Astrocyte of the cerebellum (primary cell): Measurements from ENCODE around the gene COMP.

Experiments
- DNase-seq: peaks from one replicate; pipeline ENCODE4 v3.0.0-alpha.2; 2011; ENCODE audit warnings: low read depth
- H3K4me3 ChIP-seq: 2 replicates; pipeline ENCODE4 v1.5.1; 2011; ENCODE audit warnings: mild to moderate bottlenecking, low read depth, low read length, moderate library complexity
- in situ Hi-C: cut with HindIII; loops from 2 replicates; pipeline ENCODE4 v1.10.0; 2017; ENCODE audit warnings: low sequenced_read_pairs
- TF ChIP-seq, protein P1 (sequence below): IDR thresholded peaks from 2 replicates; pipeline ENCODE4 v1.5.1; 2012; ENCODE audit warnings: low read length, low read depth, moderate library complexity, mild to moderate bottlenecking; ENCODE audit errors: missing control alignments

Gene COMP

GRCh38 chr19:18789883-18790565 lies 1.1 kb downstream of the COMP start:
- H3K4me3 ChIP-seq: no peak overlapping the region
- TF ChIP-seq, protein P1, sequence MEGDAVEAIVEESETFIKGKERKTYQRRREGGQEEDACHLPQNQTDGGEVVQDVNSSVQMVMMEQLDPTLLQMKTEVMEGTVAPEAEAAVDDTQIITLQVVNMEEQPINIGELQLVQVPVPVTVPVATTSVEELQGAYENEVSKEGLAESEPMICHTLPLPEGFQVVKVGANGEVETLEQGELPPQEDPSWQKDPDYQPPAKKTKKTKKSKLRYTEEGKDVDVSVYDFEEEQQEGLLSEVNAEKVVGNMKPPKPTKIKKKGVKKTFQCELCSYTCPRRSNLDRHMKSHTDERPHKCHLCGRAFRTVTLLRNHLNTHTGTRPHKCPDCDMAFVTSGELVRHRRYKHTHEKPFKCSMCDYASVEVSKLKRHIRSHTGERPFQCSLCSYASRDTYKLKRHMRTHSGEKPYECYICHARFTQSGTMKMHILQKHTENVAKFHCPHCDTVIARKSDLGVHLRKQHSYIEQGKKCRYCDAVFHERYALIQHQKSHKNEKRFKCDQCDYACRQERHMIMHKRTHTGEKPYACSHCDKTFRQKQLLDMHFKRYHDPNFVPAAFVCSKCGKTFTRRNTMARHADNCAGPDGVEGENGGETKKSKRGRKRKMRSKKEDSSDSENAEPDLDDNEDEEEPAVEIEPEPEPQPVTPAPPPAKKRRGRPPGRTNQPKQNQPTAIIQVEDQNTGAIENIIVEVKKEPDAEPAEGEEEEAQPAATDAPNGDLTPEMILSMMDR: no peak
- DNase-seq: no peak
- in situ Hi-C loops: no loop called here

DNA sequence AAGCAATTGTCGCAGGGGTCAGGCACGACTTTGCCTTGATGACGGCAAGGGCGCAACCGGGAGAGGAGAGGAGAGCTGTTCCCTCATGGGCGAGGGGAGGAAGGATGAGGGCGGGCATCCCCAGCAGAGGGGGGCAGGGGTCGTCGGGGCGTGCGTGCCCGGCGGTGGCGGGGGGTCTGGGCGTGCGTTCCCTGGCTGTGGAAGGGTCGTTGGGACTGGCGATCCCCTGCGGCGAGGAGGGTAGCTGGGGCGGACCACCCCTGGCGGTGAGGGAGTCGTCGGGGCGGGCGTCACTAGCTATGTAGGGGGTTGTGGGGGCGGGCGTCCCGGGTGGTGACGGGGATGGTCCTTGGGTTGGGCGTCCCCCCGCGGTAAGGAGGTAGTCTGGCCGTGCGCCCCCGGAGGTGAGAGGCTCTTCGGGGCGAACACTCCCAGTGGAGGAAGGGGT lies 1.7 kb downstream of the COMP start:
- no peak for DNase-seq
- no peak overlapping the region for H3K4me3 ChIP-seq
- in situ Hi-C loops: no loop called here
- TF ChIP-seq, protein P1: no peak

DNA sequence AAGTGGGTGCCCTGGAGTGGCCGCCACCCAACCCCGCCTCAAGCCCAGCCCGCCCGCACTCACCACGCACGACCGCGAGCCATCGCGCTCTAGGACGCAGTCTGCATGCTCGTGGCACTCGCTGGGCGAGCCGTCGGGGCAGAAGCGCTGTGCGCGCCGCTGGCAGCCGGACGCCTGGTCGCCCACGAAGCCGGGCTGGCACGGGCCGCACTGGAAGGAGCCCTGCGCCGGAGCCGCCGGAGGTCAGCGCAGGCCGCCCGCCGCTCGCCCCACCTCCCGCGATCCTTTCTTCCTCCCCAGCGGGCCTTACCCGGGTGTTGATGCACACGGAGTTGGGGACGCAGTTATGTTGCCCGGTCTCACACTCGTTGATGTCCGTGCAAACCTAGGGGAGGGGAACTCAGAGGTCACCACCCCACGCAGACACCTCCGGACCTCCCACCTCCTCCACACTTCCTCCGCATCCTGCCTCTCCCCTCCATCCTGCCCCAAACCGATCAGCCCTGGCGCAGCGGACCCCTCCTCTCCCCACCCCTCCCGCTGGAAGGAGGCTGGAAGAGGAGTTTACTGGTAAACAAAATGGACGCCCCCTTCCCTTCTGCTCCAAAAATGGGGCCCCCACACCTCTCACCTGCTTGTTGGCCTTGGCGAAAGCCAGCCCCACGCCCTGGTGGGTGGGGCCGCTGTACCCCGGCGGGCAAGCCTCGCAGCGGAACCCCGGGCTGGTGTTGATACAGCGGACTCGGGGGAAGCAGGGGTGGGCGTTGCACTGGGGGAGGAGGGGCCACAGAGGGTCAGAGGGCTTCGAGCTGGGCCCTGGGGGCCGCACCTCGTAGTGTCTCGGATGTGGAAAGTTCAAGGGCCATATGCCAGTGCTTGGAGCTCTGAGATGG lies 2.3 kb downstream of the COMP start:
- TF ChIP-seq, protein P1: no peak

DNA sequence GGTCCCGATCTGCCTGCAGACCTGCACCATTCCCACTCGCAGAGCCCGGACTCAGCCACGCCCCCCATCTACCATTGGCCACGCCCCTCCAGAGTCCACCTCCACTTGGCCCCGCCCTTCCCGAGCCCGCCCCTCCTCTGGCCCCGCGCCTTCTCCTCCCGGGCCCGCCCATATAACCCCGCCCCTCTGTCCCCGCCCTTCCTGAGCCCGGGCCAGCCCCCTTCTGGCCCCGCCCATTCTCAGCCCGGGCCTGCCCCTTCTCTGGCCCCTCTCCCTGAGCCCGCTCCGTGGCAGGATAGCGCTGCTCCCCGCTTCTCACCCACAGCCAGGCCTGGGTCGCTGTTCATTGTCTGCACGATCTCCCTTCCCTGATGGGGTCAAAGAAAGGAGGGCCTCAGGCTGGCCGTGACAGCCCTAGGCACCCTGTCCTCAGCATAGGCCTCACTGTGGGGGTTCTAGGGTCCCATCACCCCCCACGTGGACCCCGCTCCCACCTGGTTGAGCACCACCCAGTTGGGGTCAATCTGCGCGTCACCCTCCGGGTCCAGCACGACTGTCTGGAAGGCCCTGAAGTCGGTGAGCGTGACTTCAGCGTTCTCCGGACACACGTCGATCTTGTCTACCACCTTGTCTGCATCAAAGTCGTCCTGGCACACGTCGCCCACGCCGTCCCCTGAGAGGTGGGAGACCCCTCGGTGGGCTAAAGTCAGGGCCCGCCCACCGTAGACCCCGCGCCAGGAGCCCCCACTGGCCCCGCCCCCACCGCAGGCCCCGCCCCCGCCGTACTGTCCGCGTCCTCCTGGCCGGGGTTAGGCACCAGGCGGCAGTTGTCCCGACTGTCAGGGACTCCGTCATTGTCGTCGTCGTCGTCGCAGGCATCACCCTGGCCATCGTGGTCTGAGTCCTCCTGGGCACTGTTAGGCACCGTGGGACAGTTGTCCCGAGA lies 5.7 kb downstream of the COMP start:
- DNase-seq: no peak
- in situ Hi-C loops: no loop called here
- no peak overlapping the region for H3K4me3 ChIP-seq
- TF ChIP-seq, protein P1: no peak

More for the DNA sequence above, 2.3 kb downstream of the COMP start:
- in situ Hi-C loops: no loop called here
- no peak for DNase-seq
- no peak overlapping the region for H3K4me3 ChIP-seq

DNA sequence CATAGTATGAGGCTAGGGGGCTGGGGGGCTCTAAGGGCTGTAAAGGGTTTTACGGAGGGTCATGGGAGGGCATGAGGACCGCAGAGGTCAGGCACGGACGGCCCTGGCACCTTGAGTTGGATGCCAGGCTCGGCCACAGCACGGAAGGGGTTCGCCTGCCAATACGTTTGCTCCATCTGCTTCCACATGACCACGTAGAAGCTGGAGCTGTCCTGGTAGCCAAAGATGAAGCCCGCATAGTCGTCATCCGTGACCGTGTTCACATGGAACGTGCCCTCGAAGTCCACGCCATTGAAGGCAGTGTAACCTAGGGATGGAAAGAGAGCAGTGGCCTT lies 6.4 kb downstream of the COMP start:
- in situ Hi-C loops: no loop called here
- TF ChIP-seq, protein P1: no peak
- no peak overlapping the region for H3K4me3 ChIP-seq
- DNase-seq: no peak
